ENCODE measurements around the gene RBM33. TPM values are rescaled to one million over a fixed set of nuclear protein-coding genes. Genes with fewer than 3 reads are reported as not detected.
A peak's percentile ranks its signal among the peaks of the same experiment; 100 is the strongest.

RBM33 gene
- total and polyA plus RNA-seq, 9 of the 15 experiments (the other 6 are each of a cell fraction or from before 2014, with no cell fraction given) = 4.4 to 80.7 (median 27.3) TPM

- peaks cover 2% of the 10 kb centered on the region for H3K9me1 ChIP-seq (ENCODE audit: control insufficient read depth, insufficient read depth, low read length)
- in situ Hi-C loops (cut with MboI) = no loop called here
- no peak for ATAC-seq
- no peak for TF ChIP-seq THAP7 (CRISPR knock-in tag; IDR thresholded peaks at IDR 0.05)
- TF ChIP-seq CSDE1 (IDR thresholded peaks at IDR 0.05) = 0 out of 4 replicates have a peak, but pooled peaks of 1 of the 2 experiments have one; percentile 15
- peak; percentile 39; the same call in 1 of the 2 replicates for TF ChIP-seq ZNF316 (IDR thresholded peaks at IDR 0.05)
- TF ChIP-seq NFIX (CRISPR knock-in tag; IDR thresholded peaks at IDR 0.05; ENCODE audit: low read depth) = no peak
- FAIRE-seq = no peak
- H3K27ac ChIP-seq (ENCODE audit: extremely low read depth, low read depth, low read length) = no peak overlapping the region
- no peak overlapping the region for H3K4me3 ChIP-seq
- BruUV-seq (replicated peaks) = no TSS peak
- 95% methylated on average over 4 of the region's 4 CpGs for WGBS (ENCODE audit: insufficient coverage, low coverage, missing lambda C conversion rate)
- H3K4me2 ChIP-seq (ENCODE audit: insufficient read depth, low read length) = no peak overlapping the region
- H3K9ac ChIP-seq (ENCODE audit: insufficient read depth in 1 of 2, low read depth in 2 of 2, low read length in 2 of 2) = no peak overlapping the region
- POLR2A ChIA-PET = interaction anchor here (0.6 to 1.8 kb wide), 6 partner anchors 9 to 49 kb away, joined by 3 to 7 read pairs (median 4); no protein-coding TSS in a partner anchor
- H3K9me3 ChIP-seq (replicated peaks; ENCODE audit: control insufficient read depth, insufficient read depth, low read depth, low read length) = no peaks in the 10 kb centered on the region
- no peak for DNase-seq (ENCODE audit: extremely low read depth in 1 of 4, low spot score in 3 of 4)
- peaks cover 7 to 20% of the 10 kb centered on the region in 2 experiments; a peak in 4 of 5 replicates for H3K4me1 ChIP-seq (replicated peaks in 1 of 2; ENCODE audit: control insufficient read depth in 2 of 2, insufficient read depth in 2 of 2, low read length in 2 of 2)
- CTCF ChIA-PET (ENCODE audit: low intra/inter-chr PET ratio) = no interaction called here
- no peak overlapping the region for H2AFZ ChIP-seq (ENCODE audit: low read depth, low read length)
- intact Hi-C loops (cut with micrococcal nuclease) = no loop called here
- H3K36me3 ChIP-seq (ENCODE audit: control insufficient read depth, insufficient read depth, low read length) = peaks cover 37% of the 10 kb centered on the region
- H3K79me2 ChIP-seq (ENCODE audit: control insufficient read depth, insufficient read depth, low read length) = peaks cover 100% of the 10 kb centered on the region
- H3K27me3 ChIP-seq (ENCODE audit: control insufficient read depth in 2 of 2, insufficient read depth in 2 of 2, low read length in 2 of 2) = no peaks in the 10 kb centered on the region
- peaks cover 43% of the 10 kb centered on the region for H4K20me1 ChIP-seq (replicated peaks; ENCODE audit: control insufficient read depth, insufficient read depth, low read length)
Measured at GRCh38 chr7:155663937-155664336, 19.5 kb downstream of the RBM33 start.

Measured in K562 (cell line).